GM23248 (cell line): ENCODE results near the gene ALOXE3. TPM values are rescaled to one million over a fixed set of nuclear protein-coding genes. Genes with fewer than 3 reads are reported as not detected.

Experiments
- DNase-seq: peaks from one replicate; pipeline ENCODE4 v3.0.0-alpha.2; 2015
- H2AFZ ChIP-seq: fragments of 200-600 bp; sonication (generic); 2 replicates; pipeline ENCODE4 v1.6.1; 2016; ENCODE audit warnings: antibody characterized with exemption
- H3F3A ChIP-seq: fragments of 200-600 bp; sonication (generic); 2 replicates; pipeline ENCODE4 v1.6.1; 2016; ENCODE audit warnings: mild to moderate bottlenecking, antibody characterized with exemption, mixed run types; ENCODE audit not compliant: insufficient read depth
- H3K27ac ChIP-seq: fragments of 200-600 bp; sonication (generic); 2 replicates; pipeline ENCODE4 v1.5.1; 2016; ENCODE audit warnings: mild to moderate bottlenecking
- H3K27me3 ChIP-seq: fragments of 200-600 bp; sonication (generic); replicated peaks from 2 replicates; pipeline ENCODE4 v1.6.1; 2016; ENCODE audit warnings: mild to moderate bottlenecking; ENCODE audit not compliant: insufficient read depth
- H3K36me3 ChIP-seq: fragments of 200-600 bp; sonication (generic); 2 replicates; pipeline ENCODE4 v1.6.1; 2016; ENCODE audit warnings: low read depth, mild to moderate bottlenecking
- H3K4me1 ChIP-seq: fragments of 200-600 bp; sonication (generic); 2 replicates; pipeline ENCODE4 v1.6.1; 2016; ENCODE audit warnings: mild to moderate bottlenecking; ENCODE audit not compliant: insufficient read depth
- H3K4me2 ChIP-seq: fragments of 200-600 bp; sonication (generic); one replicate; pipeline ENCODE4 v1.6.1; 2016; ENCODE audit warnings: mild to moderate bottlenecking; ENCODE audit not compliant: unreplicated experiment
- H3K4me3 ChIP-seq: fragments of 200-600 bp; sonication (generic); 2 replicates; pipeline ENCODE4 v1.5.1; 2016; ENCODE audit warnings: mild to moderate bottlenecking
- H3K79me2 ChIP-seq: fragments of 200-600 bp; sonication (generic); 2 replicates; pipeline ENCODE4 v1.6.1; 2016; ENCODE audit warnings: mild to moderate bottlenecking; ENCODE audit not compliant: insufficient read depth
- H3K9ac ChIP-seq: fragments of 200-600 bp; sonication (generic); 2 replicates; pipeline ENCODE4 v1.6.1; 2016; ENCODE audit warnings: mild to moderate bottlenecking
- H3K9me2 ChIP-seq: fragments of 200-600 bp; sonication (generic); 2 replicates; pipeline ENCODE4 v1.6.1; 2016; ENCODE audit warnings: mixed run types, mild to moderate bottlenecking, moderate library complexity; ENCODE audit not compliant: insufficient read depth
- H3K9me3 ChIP-seq: fragments of 200-600 bp; sonication (generic); one replicate; pipeline ENCODE4 v1.6.1; 2017; ENCODE audit warnings: low read depth
- H4K20me1 ChIP-seq: fragments of 200-600 bp; sonication (generic); 2 replicates; pipeline ENCODE4 v1.6.0; 2016; ENCODE audit not compliant: insufficient read depth
- EZH2 ChIP-seq: fragments of 200-600 bp; sonication (generic); IDR thresholded peaks from 2 replicates; pipeline ENCODE4 v1.6.1; 2018; ENCODE audit warnings: antibody characterized with exemption, mild to moderate bottlenecking; ENCODE audit not compliant: insufficient read depth, poor library complexity, severe bottlenecking
- EZH2phosphoT487 ChIP-seq: fragments of 200-600 bp; sonication (generic); IDR thresholded peaks from 2 replicates; pipeline ENCODE4 v1.6.1; 2018; ENCODE audit warnings: antibody characterized with exemption, moderate library complexity, mild to moderate bottlenecking, low read depth; ENCODE audit not compliant: insufficient read depth
- WGBS, 2 experiments: methylation state at CpG; one replicate each; pipeline ENCODE4 v1.1.6; 2015 to 2017; ENCODE audit warnings: low lambda C conversion rate in 2 of 2, low coverage in 1 of 2; ENCODE audit errors: missing lambda C conversion rate in 2 of 2; 5-methylcytosine and 5-hydroxymethylcytosine counted together
- in situ Hi-C: fragments of 300-500 bp; cut with MboI; formaldehyde crosslinking; loops from 2 replicates; pipeline ENCODE4 v1.15.0; 2020
- polyA plus RNA-seq: library from polyadenylated mRNA; unstranded; fragments of >200 nt; fragmentation: Nextera tagmentation; extraction: Ambion mirVana; gene quantifications from 2 replicates; pipeline ENCODE4 v1.2.1, GENCODE V29; 2016
- total RNA-seq: library from RNA; depleted of rRNA; stranded (reverse); fragments of >200 nt; shearing (Covaris generic); gene quantifications from 2 replicates; pipeline ENCODE4 v1.2.3, GENCODE V29; 2014

The ALOXE3 gene
- total and polyA plus RNA-seq, 2 experiments from 2014 or later: under 0.01 to 0.11 TPM

DNA sequence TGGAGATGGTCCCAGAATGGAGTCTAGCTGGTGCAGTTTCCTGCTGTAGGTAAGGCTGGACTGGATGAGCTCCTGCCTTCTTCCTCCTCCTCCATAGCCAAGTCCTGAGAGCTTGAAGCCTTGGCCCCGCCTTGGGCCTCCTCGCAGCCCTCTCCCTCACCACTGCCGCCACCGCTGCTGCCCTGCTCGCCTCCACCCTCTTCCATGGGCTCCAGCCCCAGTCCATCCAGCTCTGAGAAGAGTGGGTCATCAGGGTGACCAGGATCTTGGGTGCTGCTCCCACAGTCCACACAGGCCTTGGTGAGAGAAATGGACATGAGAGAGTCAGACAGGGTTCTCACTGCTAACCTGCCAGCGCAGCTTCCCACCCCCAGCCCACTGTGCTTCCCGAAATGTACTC lies 22.7 kb upstream of the ALOXE3 start:
- in situ Hi-C loops: no loop called here
- TF ChIP-seq EZH2phosphoT487: no peak
- TF ChIP-seq EZH2: no peak
- no peak overlapping the region for H3K9ac ChIP-seq
- H3K4me2 ChIP-seq: no peak overlapping the region
- no peak for DNase-seq
- no peak overlapping the region for H3K27ac ChIP-seq
- peaks cover 5% of the 10 kb centered on the region for H3K4me1 ChIP-seq
- no peak overlapping the region for H2AFZ ChIP-seq
- 89 to 91% methylated on average over 7 of the region's 7 CpGs for WGBS, 2 experiments
- no peaks in the 10 kb centered on the region for H3K27me3 ChIP-seq
- H3K9me3 ChIP-seq: no peaks in the 10 kb centered on the region
- H3K9me2 ChIP-seq: no peaks in the 10 kb centered on the region
- no peak overlapping the region for H3K4me3 ChIP-seq
- peaks cover 29% of the 10 kb centered on the region for H3F3A ChIP-seq
- H3K36me3 ChIP-seq: peaks cover 16% of the 10 kb centered on the region; the same call in 1 of the 2 replicates
- no peaks in the 10 kb centered on the region for H4K20me1 ChIP-seq
- H3K79me2 ChIP-seq: no peaks in the 10 kb centered on the region

DNA sequence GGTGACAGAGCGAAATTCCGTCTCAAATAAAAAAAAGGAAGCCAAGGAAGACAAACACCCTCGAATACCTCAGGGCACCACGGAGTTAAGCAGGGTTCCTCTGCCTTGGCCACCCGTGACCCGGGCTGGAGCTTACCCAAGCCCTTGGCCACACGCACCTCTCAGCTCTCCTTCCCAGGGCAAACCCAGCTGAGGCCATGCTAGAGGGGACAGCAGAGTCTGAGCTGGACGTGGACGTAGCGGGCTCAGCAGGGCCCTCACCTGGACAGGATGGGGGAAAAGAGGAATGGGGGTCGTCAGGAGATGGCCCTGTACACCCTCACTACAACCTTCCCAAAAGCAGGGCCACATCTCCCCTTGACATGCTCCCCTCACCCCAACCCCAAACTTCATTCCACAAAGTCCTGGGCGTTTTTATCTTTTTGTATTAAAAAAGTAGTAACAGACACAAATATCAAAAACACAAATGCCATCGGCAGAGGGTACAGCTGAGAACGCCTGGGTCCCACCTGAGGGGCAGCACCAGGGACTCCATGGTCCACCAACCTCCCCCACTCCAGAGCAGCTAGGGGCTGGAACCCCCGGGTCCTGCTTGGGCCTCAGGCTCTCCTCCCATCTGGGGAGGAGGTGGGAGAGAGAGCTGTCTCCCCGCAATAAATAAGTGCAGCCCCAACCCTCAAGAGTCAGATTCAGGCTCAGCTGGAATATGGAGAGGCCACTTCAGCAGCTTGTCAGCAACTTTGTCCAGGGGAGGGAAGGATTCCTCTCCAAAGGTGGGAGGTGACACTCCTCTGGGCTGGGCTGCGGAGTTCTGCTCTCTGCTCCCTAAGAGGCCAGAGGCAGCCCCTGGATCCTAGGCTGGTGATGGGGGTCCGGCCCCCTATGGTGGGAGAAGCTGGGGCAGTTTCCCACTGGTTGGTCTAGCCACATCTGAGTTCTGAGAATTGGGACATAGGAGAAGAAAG lies 22.0 kb upstream of the ALOXE3 start:
- Histone ChIP-seq H3K4me3 (no peak overlapping the region), H3K36me3 (peaks cover 10% of the 10 kb centered on the region; the same call in 1 of the 2 replicates), H3F3A (peaks cover 29% of the 10 kb centered on the region), H3K4me2 (no peak overlapping the region), H3K9ac (no peak overlapping the region), H3K27me3 (no peaks in the 10 kb centered on the region), H3K79me2 (no peaks in the 10 kb centered on the region), H3K9me3 (no peaks in the 10 kb centered on the region), H3K27ac (no peak overlapping the region), H3K4me1 (peaks cover 5% of the 10 kb centered on the region), H4K20me1 (no peaks in the 10 kb centered on the region), H2AFZ (no peak overlapping the region), H3K9me2 (no peaks in the 10 kb centered on the region)
- no peak for TF ChIP-seq EZH2
- TF ChIP-seq EZH2phosphoT487: no peak
- peak; percentile 27 for DNase-seq
- 83 to 85% methylated on average over 17 to 18 of the region's 18 CpGs for WGBS, 2 experiments
- in situ Hi-C loops: no loop called here

DNA sequence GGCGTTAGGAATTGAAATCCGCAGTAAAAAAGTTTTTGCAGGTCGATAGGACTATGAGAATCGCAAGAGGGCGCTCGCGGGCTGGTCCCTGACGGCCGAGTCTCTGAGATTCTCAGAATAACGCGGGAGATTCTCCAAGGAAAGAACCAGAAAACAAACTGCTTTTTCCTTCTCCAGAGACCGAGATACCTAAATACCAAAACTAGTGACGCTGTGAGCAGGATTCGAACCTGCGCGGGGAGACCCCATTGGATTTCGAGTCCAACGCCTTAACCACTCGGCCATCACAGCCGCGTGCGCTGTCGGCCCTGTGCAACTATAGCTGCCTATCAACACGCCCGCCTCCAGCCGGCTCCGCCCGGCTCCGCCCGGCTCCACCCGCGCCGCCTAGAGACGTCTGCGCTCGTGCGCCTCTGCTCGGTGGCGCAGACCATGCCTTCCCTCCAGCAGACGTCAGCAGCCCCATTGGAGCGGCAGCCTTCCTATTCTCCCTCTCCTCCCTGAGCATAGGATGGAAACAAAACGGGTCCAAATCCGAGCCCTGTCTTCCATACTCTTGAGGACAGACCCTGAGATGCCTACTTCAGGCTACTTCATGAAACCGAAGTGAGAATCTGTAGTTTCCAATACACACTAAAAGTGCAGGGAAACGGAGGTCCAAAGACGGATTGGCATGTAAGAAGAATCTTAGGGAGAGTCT lies 20.5 kb upstream of the ALOXE3 start:
- Histone ChIP-seq H3K79me2 (no peaks in the 10 kb centered on the region), H4K20me1 (no peaks in the 10 kb centered on the region), H3F3A (peaks cover 29% of the 10 kb centered on the region), H3K27me3 (no peaks in the 10 kb centered on the region), H3K36me3 (peaks cover 10% of the 10 kb centered on the region; the same call in 1 of the 2 replicates), H3K4me1 (peaks cover 5% of the 10 kb centered on the region), H2AFZ (peak overlapping the region; percentile 49; the same call in 1 of the 2 replicates), H3K9me2 (no peaks in the 10 kb centered on the region), H3K9me3 (no peaks in the 10 kb centered on the region), H3K4me2 (peak overlapping the region; percentile 85), H3K4me3 (peak overlapping the region; percentile 70), H3K9ac (peak overlapping the region; percentile 84), H3K27ac (peak overlapping the region; percentile 95)
- TF ChIP-seq EZH2 (no peak), EZH2phosphoT487 (no peak)
- WGBS, 2 experiments: 2 to 4% methylated on average over 45 to 46 of the region's 46 CpGs
- in situ Hi-C loops: no loop called here
- peak; percentile 98 for DNase-seq

DNA sequence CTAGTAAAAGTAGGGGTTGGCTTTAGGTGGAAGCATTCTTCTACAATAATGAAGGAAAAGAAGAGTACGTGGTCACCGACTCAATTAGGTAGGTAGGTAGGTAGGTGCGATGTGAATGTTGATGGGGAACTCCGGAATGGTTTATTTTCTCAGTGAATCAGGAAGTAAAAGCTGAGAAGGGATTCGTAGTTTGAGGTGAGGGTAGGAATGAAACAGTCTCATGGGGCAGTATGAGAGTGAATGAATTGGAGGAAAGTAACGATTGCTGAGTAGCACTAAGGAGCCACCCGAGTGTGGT lies 20.0 kb upstream of the ALOXE3 start:
- TF ChIP-seq EZH2phosphoT487 (no peak), EZH2 (no peak)
- Histone ChIP-seq H3K4me3 (peak overlapping the region; percentile 57), H3K27ac (peak overlapping the region; percentile 95), H4K20me1 (no peaks in the 10 kb centered on the region), H3K9ac (peak overlapping the region; percentile 84), H3K4me2 (peak overlapping the region; percentile 74), H3K4me1 (peaks cover 5% of the 10 kb centered on the region), H2AFZ (peak overlapping the region; percentile 46), H3K36me3 (peaks cover 10% of the 10 kb centered on the region; the same call in 1 of the 2 replicates), H3K79me2 (no peaks in the 10 kb centered on the region), H3K9me2 (no peaks in the 10 kb centered on the region), H3K27me3 (no peaks in the 10 kb centered on the region), H3F3A (peaks cover 29% of the 10 kb centered on the region), H3K9me3 (no peaks in the 10 kb centered on the region)
- 8 to 14% methylated on average over 7 of the region's 7 CpGs for WGBS, 2 experiments
- in situ Hi-C loops: no loop called here
- DNase-seq: no peak
